CD4-positive, CD25-positive, alpha-beta regulatory T cell (primary cell): Measurements from ENCODE around the gene LRRC45. TPM values are rescaled to one million over a fixed set of nuclear protein-coding genes. Genes with fewer than 3 reads are reported as not detected.

Experiments
- ATAC-seq, 2 donors: fragments of 150-1000 bp; cut with Tn5 transposase; one replicate each; pipeline ENCODE4 v1.10.0; 2021; ENCODE audit warnings: low read depth in 2 of 2, moderate number of reproducible peaks in 2 of 2, moderate library complexity in 1 of 2
- DNase-seq, 3 donors: peaks; one replicate each; pipeline versions ENCODE4 v3.0.0 to v3.0.0-alpha.2; 2012 to 2022; ENCODE audit warnings: mixed read lengths in 1 of 3
- H3K27ac ChIP-seq: one replicate; pipeline ENCODE4 v1.7.0; 2013; ENCODE audit warnings: mild to moderate bottlenecking, low read length; ENCODE audit not compliant: insufficient read depth, poor library complexity, severe bottlenecking
- H3K27me3 ChIP-seq: one replicate; pipeline ENCODE4 v1.7.0; 2013; ENCODE audit warnings: low read length; ENCODE audit not compliant: control insufficient read depth, insufficient read depth
- H3K36me3 ChIP-seq: one replicate; pipeline ENCODE4 v1.7.0; 2013; ENCODE audit warnings: mild to moderate bottlenecking, low read length, moderate library complexity; ENCODE audit not compliant: control insufficient read depth, insufficient read depth
- H3K4me1 ChIP-seq: 2 replicates; pipeline ENCODE4 v1.7.0; 2013; ENCODE audit warnings: mild to moderate bottlenecking, low read length; ENCODE audit not compliant: insufficient read depth, control insufficient read depth, poor library complexity, severe bottlenecking
- H3K4me3 ChIP-seq: one replicate; pipeline ENCODE4 v1.7.0; 2013; ENCODE audit warnings: low read depth, mild to moderate bottlenecking, low read length, moderate library complexity
- H3K9me3 ChIP-seq, 2 experiments: 1 replicate in 1 of 2; 2 replicates in 1 of 2; pipeline ENCODE4 v1.7.0; 2013; ENCODE audit warnings: low read length in 2 of 2, mild to moderate bottlenecking in 1 of 2, moderate library complexity in 1 of 2; ENCODE audit not compliant: control insufficient read depth in 2 of 2
- H3K27ac Mint-ChIP-seq, 3 donors: one replicate each; pipeline ENCODE4 v1.8.0; 2020 to 2022; ENCODE audit warnings: mild to moderate bottlenecking in 3 of 3, mixed read lengths in 3 of 3, moderate library complexity in 2 of 3
- H3K27me3 Mint-ChIP-seq: one replicate; pipeline ENCODE4 v1.8.0; 2022; ENCODE audit warnings: mild to moderate bottlenecking, mixed read lengths
- H3K36me3 Mint-ChIP-seq: one replicate; pipeline ENCODE4 v1.8.0; 2020; ENCODE audit warnings: mixed read lengths
- H3K4me1 Mint-ChIP-seq, 4 donors: one replicate each; pipeline ENCODE4 v1.8.0; 2020 to 2022; ENCODE audit warnings: mixed read lengths in 4 of 4, mild to moderate bottlenecking in 1 of 4
- H3K4me3 Mint-ChIP-seq, 4 donors: one replicate each; pipeline ENCODE4 v1.8.0; 2020 to 2022; ENCODE audit warnings: mild to moderate bottlenecking in 4 of 4, mixed read lengths in 4 of 4, moderate library complexity in 3 of 4
- H3K9me3 Mint-ChIP-seq, 7 donors: one replicate each; pipeline ENCODE4 v1.8.0; 2020 to 2022; ENCODE audit warnings: mixed read lengths in 7 of 7, mild to moderate bottlenecking in 3 of 7, moderate library complexity in 2 of 7
- polyA plus RNA-seq, 4 donors: library from polyadenylated mRNA; unstranded; fragments of 300-500 nt; fragmentation: Illumina TruSeq; gene quantifications; one replicate each; pipeline ENCODE4 v1.2.3, GENCODE V29; 2021
- total RNA-seq: library from RNA; stranded (reverse); gene quantifications from one replicate; pipeline ENCODE4 v1.2.3, GENCODE V29; 2022

The LRRC45 gene
- total and polyA plus RNA-seq, 5 donors from 2014 or later, result 3.9 to 16.6 (median 6.0) TPM

DNA sequence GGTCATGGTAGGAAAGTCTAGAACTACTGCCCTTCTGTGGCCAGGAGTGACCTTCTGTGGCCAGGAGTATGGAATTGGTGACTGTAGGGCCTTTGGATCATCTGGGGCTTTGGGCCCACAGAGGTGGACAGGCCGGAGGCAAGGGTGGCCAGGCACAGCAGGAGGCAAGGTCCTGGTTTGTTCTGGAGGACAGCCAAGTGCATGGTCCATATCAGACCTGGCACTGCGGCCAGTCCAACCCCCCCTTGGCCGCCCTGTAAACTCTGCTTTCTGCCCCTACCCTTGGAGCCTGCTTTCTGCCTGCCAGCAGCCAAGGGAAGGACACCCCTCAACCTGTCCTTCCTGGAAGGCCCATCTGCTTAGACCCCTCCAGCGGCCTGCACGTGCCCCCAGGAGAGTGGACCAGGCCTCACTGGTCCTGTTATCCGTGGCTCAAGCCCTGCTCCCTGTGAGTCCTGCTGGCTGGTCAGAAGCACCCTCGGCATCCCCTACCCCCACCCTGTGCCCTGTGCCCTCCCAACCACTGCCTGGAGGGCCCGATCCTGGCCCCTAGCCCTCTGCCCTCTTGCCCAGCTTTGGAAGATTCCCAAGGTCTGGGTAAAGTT, 16.7 kb downstream of the LRRC45 start:
- peak overlapping the region in 2 of 4 donors; percentile 63 to 79 for H3K4me3 Mint-ChIP-seq
- no peak for ATAC-seq
- peak overlapping the region in 1 of 3 donors; percentile 81 for H3K27ac Mint-ChIP-seq

DNA sequence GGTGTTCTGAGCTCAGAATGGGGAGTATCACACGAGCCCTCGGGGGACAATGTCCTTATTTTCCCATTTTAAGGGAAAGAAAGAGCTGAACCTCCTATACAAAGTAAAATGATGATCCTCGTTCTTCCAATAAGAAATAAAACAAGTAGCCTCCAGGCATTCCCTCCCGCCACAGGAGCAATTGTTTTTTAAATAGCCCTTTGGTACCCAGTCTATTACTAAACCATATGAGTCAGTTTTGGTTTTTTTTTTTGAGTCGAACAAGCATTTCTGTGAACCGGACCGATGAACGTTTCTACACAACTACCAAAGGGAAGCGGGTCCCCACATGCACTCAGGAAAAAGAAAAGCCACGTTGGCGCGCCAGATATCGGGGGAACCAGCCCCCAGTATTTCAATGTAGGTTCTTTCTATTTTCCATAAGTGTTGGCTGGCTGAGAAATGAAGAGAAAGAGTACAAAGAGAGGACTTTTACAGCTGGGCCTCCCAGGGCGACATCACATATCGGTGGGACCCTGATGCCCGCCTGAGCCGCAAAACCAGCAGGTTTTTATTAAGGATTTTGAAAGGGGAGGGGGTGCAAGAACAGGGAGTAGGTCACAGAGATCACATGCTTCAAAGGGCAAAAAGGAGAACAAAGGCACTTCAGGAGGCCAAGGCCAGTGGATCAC, 18.2 kb downstream of the LRRC45 start:
- Histone ChIP-seq H3K36me3 (no peaks in the 10 kb centered on the region), H3K9me3 (no peaks in the 10 kb centered on the region), H3K27ac (no peak overlapping the region), H3K4me1 (peaks cover 14% of the 10 kb centered on the region), H3K4me3 (no peak overlapping the region), H3K27me3 (no peaks in the 10 kb centered on the region)
- no peak for DNase-seq
- Mint-ChIP-seq H3K4me3 (peak overlapping the region in 1 of 4 donors; percentile 32), H3K36me3 (no peaks in the 10 kb centered on the region), H3K27ac (no peak overlapping the region), H3K9me3 (peaks cover 0 to 1% (median 0%) of the 10 kb centered on the region in 7 donors), H3K4me1 (peaks cover 5 to 14% (median 7%) of the 10 kb centered on the region in 4 donors), H3K27me3 (no peaks in the 10 kb centered on the region)
- ATAC-seq, result no peak

More for the DNA sequence above, 16.7 kb downstream of the LRRC45 start:
- Mint-ChIP-seq H3K9me3 (no peaks in the 10 kb centered on the region), H3K27me3 (no peaks in the 10 kb centered on the region), H3K36me3 (peaks cover 5% of the 10 kb centered on the region), H3K4me1 (peaks cover 5 to 28% (median 13%) of the 10 kb centered on the region in 4 donors)
- DNase-seq, result no peak
- Histone ChIP-seq H3K27me3 (no peaks in the 10 kb centered on the region), H3K27ac (no peak overlapping the region), H3K4me1 (peaks cover 23% of the 10 kb centered on the region), H3K36me3 (no peaks in the 10 kb centered on the region), H3K4me3 (no peak overlapping the region), H3K9me3 (no peaks in the 10 kb centered on the region)

DNA sequence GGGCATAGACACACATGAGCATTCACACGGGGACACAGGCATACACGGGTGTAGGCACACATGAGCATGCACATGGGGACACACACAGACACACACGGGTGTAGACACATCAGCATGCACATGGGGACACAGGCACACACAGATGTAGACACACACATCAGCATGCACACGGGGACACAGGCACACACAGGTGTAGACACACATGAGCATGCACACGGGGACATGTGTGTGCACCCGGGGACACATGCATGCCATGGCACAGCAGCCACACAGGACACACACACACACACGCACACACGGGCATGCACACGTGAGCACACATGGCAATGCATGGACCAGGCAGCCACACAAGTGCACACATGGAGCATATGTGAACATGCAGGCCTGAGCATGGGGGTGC, 19.5 kb downstream of the LRRC45 start:
- no peak overlapping the region for H3K27ac Mint-ChIP-seq
- ATAC-seq (no peak), DNase-seq (no peak)
- Histone ChIP-seq H3K27ac (no peak overlapping the region), H3K4me3 (no peak overlapping the region), H3K4me1 (peaks cover under 1% of the 10 kb centered on the region), H3K9me3 (no peaks in the 10 kb centered on the region), H3K27me3 (no peaks in the 10 kb centered on the region), H3K36me3 (no peaks in the 10 kb centered on the region)
- H3K4me1 Mint-ChIP-seq, result peaks cover 4 to 15% (median 6%) of the 10 kb centered on the region in 4 donors
- H3K4me3 Mint-ChIP-seq, result no peak overlapping the region
- H3K9me3 Mint-ChIP-seq, result peaks cover 0 to 1% (median 0%) of the 10 kb centered on the region in 7 donors
- peaks cover 6% of the 10 kb centered on the region for H3K36me3 Mint-ChIP-seq
- H3K27me3 Mint-ChIP-seq, result no peaks in the 10 kb centered on the region

DNA sequence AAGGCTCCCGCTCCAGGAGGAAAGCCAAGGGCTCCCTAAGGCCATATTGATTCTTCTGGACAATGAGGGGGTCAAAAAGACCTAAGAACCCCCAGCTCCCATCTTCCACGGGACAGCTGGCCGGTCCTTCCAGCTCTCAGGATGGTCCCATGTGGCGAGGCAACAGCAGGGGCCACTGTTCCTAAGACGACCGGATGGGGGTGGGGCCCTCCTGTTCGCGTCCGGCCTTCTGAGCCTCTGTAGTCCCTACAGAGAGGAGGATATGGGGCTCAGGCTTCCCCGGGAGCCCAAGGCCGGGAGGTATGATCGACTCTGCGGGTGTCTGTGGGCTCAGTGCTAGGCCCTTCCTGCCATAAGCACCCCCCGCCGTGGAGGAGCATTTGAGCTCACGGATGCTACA, 20.4 kb downstream of the LRRC45 start:
- Histone ChIP-seq H3K36me3 (no peaks in the 10 kb centered on the region), H3K4me1 (no peaks in the 10 kb centered on the region), H3K9me3 (no peaks in the 10 kb centered on the region), H3K27ac (no peak overlapping the region), H3K27me3 (no peaks in the 10 kb centered on the region), H3K4me3 (no peak overlapping the region)
- peaks cover 0 to 1% (median 0%) of the 10 kb centered on the region in 7 donors for H3K9me3 Mint-ChIP-seq
- no peak overlapping the region for H3K27ac Mint-ChIP-seq
- H3K36me3 Mint-ChIP-seq, result peaks cover 7% of the 10 kb centered on the region
- H3K4me3 Mint-ChIP-seq, result peak overlapping the region in 1 of 4 donors; percentile 51
- ATAC-seq (peak in 1 of 2 donors; percentile 28), DNase-seq (no peak)
- H3K4me1 Mint-ChIP-seq, result peaks cover 0 to 11% (median 0%) of the 10 kb centered on the region in 4 donors
- H3K27me3 Mint-ChIP-seq, result no peaks in the 10 kb centered on the region

DNA sequence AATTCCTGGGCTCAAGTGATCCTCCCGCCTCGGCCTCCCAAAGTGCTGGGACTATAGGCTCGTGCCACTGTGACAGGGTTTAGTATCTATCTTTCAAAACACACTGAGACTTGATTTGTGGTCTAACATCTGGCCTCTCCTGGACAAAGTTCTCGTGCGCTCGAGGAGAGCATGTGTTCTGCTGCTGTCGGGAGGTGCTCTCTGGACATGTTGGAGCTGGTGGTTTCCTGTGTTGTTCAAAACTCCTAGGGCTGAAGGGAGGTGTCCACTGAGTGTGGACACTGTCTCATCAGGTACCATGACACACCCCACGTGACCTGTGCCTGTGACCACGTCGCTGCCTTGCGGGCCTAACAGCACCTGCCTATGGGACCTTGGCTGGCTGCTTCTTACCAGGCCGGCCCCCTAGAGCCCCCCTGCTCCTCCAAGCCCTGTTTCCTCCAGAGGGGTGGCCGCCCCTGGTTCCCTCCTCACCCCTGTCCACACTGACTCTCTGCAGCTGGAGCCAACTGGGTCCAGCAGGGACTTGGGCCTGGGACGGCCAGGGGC, 22.9 kb downstream of the LRRC45 start:
- H3K27ac Mint-ChIP-seq, result no peak overlapping the region
- ATAC-seq (no peak), DNase-seq (no peak)
- Histone ChIP-seq H3K4me3 (no peak overlapping the region), H3K36me3 (no peaks in the 10 kb centered on the region), H3K27ac (no peak overlapping the region), H3K9me3 (no peaks in the 10 kb centered on the region), H3K4me1 (peaks cover 4% of the 10 kb centered on the region), H3K27me3 (no peaks in the 10 kb centered on the region)
- peaks cover 7% of the 10 kb centered on the region for H3K36me3 Mint-ChIP-seq
- peaks cover 0 to 1% (median 0%) of the 10 kb centered on the region in 7 donors for H3K9me3 Mint-ChIP-seq
- H3K27me3 Mint-ChIP-seq, result no peaks in the 10 kb centered on the region
- H3K4me1 Mint-ChIP-seq, result peaks cover 0 to 15% (median 3%) of the 10 kb centered on the region in 4 donors
- peak overlapping the region in 1 of 4 donors; percentile 52 for H3K4me3 Mint-ChIP-seq

DNA sequence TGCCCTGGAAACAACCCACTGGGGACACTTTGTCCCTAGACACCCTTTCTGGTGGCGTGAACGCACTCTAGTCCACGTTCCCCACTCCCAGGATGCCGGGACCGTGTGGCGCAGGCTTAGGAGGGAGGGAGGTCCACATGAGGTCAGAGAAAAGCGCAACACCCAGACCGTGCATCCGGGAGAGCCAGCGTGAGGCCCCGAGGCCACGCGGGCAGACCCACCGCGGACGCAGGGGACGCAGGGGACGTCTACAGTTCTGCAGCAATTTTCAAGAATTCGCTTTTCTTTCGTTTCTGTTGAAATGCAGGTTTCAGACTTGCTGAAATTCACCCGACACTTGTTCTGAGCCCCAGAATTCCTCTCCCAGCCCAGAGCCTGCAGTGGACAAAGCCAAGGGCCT, 23.8 kb downstream of the LRRC45 start:
- no peak for ATAC-seq

DNA sequence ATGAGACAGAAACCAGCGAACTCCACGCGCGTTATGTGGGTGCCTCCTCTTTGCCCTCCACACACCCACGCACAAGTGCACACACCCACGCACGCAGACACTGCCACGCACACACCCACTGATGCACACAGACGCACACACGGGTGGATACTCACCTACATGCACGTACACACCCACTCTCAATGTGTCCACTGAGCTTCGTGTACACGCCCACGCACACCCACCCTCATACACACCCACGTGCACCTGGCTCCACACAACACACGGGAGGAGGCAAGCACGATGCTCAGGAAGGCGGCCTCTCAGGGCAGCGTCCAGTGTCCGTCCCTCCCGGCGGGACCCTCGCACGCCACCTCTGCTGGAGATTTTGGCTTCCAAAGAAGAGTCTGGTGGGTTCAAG, 24.3 kb downstream of the LRRC45 start:
- H3K9me3 ChIP-seq, result no peaks in the 10 kb centered on the region
- H3K27me3 Mint-ChIP-seq, result no peaks in the 10 kb centered on the region
- H3K27me3 ChIP-seq, result no peaks in the 10 kb centered on the region
- peaks cover 7% of the 10 kb centered on the region for H3K36me3 Mint-ChIP-seq
- H3K4me1 Mint-ChIP-seq, result peaks cover 0 to 15% (median 3%) of the 10 kb centered on the region in 4 donors
- H3K4me3 Mint-ChIP-seq, result peak overlapping the region in 3 of 4 donors; percentile 52 to 83 (median 66)
- peaks cover 0 to 1% (median 0%) of the 10 kb centered on the region in 7 donors for H3K9me3 Mint-ChIP-seq
- ATAC-seq, result no peak
- no peak overlapping the region for H3K4me3 ChIP-seq
- peaks cover 8% of the 10 kb centered on the region for H3K4me1 ChIP-seq
- H3K27ac Mint-ChIP-seq, result peak overlapping the region in 1 of 3 donors; percentile 52
- no peaks in the 10 kb centered on the region for H3K36me3 ChIP-seq
- no peak overlapping the region for H3K27ac ChIP-seq
- no peak for DNase-seq

More for the DNA sequence above, 23.8 kb downstream of the LRRC45 start:
- no peak overlapping the region for H3K27ac ChIP-seq
- no peaks in the 10 kb centered on the region for H3K9me3 ChIP-seq
- peak overlapping the region in 2 of 4 donors; percentile 52 to 74 for H3K4me3 Mint-ChIP-seq
- H3K4me3 ChIP-seq, result no peak overlapping the region
- H3K27me3 Mint-ChIP-seq, result no peaks in the 10 kb centered on the region
- H3K9me3 Mint-ChIP-seq, result peaks cover 0 to 1% (median 0%) of the 10 kb centered on the region in 7 donors
- H3K4me1 Mint-ChIP-seq, result peaks cover 0 to 15% (median 3%) of the 10 kb centered on the region in 4 donors
- peaks cover 6% of the 10 kb centered on the region for H3K4me1 ChIP-seq
- peaks cover 7% of the 10 kb centered on the region for H3K36me3 Mint-ChIP-seq
- H3K36me3 ChIP-seq, result no peaks in the 10 kb centered on the region
- DNase-seq, result no peak
- no peaks in the 10 kb centered on the region for H3K27me3 ChIP-seq
- H3K27ac Mint-ChIP-seq, result no peak overlapping the region
